Measurements from ENCODE around the gene UBE2J2. TPM values are rescaled to one million over a fixed set of nuclear protein-coding genes. Genes with fewer than 3 reads are reported as not detected.

The UBE2J2 gene
- total and polyA plus RNA-seq, 2 donors (not counting 3 experiments of a cell fraction or from before 2014, with no cell fraction given): 60.7 to 80.7 TPM

GRCh38 chr1:1207571-1207892 is 66.1 kb downstream of the UBE2J2 start:
- Histone ChIP-seq H3K36me3 (ENCODE audit: control insufficient read depth in 2 of 2, extremely low read depth in 1 of 2, insufficient read depth in 2 of 2, low read length in 2 of 2) (no peaks in the 10 kb centered on the region), H3K9ac (replicated peaks; ENCODE audit: extremely low read depth, insufficient read depth, low read length) (no peak overlapping the region), H3K9me3 (replicated peaks; ENCODE audit: control insufficient read depth, insufficient read depth, low read length) (no peaks in the 10 kb centered on the region), H3K4me3 (replicated peaks in 1 of 3; ENCODE audit: insufficient read depth in 1 of 3, low read depth in 1 of 3, low read length in 3 of 3) (no peak overlapping the region), H3K9me1 (replicated peaks; ENCODE audit: control insufficient read depth, extremely low read depth, insufficient read depth, low read length) (no peaks in the 10 kb centered on the region), H3K79me2 (ENCODE audit: control insufficient read depth, insufficient read depth, low read length) (no peaks in the 10 kb centered on the region), H4K20me1 (replicated peaks; ENCODE audit: control insufficient read depth, extremely low read depth, insufficient read depth, low read length) (no peaks in the 10 kb centered on the region), H3K27me3 (ENCODE audit: control insufficient read depth in 2 of 2, insufficient read depth in 2 of 2, low read length in 2 of 2) (peaks cover 3 to 15% of the 10 kb centered on the region in 2 experiments), H3K4me2 (ENCODE audit: insufficient read depth, low read length) (no peak overlapping the region), H3K27ac (ENCODE audit: insufficient read depth, low read depth, low read length) (no peak overlapping the region), H3K4me1 (ENCODE audit: control insufficient read depth, extremely low read depth, insufficient read depth, low read length) (no peaks in the 10 kb centered on the region), H2AFZ (ENCODE audit: low read depth, low read length) (no peak overlapping the region)
- BruUV-seq (replicated peaks): no TSS peak
- FAIRE-seq: no peak
- dilution Hi-C loops (cut with MboI; ENCODE audit: extremely low pct_ligation_motif_present, low sequenced_read_pairs) (no loop called here), intact Hi-C loops (cut with micrococcal nuclease) (no loop called here)
- CTCF ChIA-PET: interaction anchor here (1.1 to 1.5 kb wide), 2 partner anchors 46 to 85 kb away, joined by 3 to 10 read pairs; no protein-coding TSS in a partner anchor
- TF ChIP-seq POLR2A (IDR thresholded peaks at IDR 0.05; ENCODE audit: low read depth, low read length) (no peak), MAX (IDR thresholded peaks at IDR 0.05; ENCODE audit: insufficient read depth, insufficient read length) (no peak), POLR2AphosphoS5 (IDR thresholded peaks at IDR 0.05; ENCODE audit: insufficient read depth, low read depth, low read length) (no peak), MYC (IDR thresholded peaks at IDR 0.05; ENCODE audit: low read depth, low read length) (no peak), EZH2 (IDR thresholded peaks at IDR 0.05; ENCODE audit: borderline replicate concordance, low read depth, low read length, severe bottlenecking) (no peak)
- POLR2A ChIA-PET: no interaction called here
- DNase-seq (ENCODE audit: low read depth, low spot score): no peak

GRCh38 chr1:1206966-1207531 is 66.6 kb downstream of the UBE2J2 start:
- Histone ChIP-seq H3K36me3 (ENCODE audit: control insufficient read depth in 2 of 2, extremely low read depth in 1 of 2, insufficient read depth in 2 of 2, low read length in 2 of 2) (no peaks in the 10 kb centered on the region), H3K79me2 (ENCODE audit: control insufficient read depth, insufficient read depth, low read length) (no peaks in the 10 kb centered on the region), H3K9me3 (replicated peaks; ENCODE audit: control insufficient read depth, insufficient read depth, low read length) (no peaks in the 10 kb centered on the region), H3K4me3 (replicated peaks in 1 of 3; ENCODE audit: insufficient read depth in 1 of 3, low read depth in 1 of 3, low read length in 3 of 3) (no peak overlapping the region), H3K9ac (replicated peaks; ENCODE audit: extremely low read depth, insufficient read depth, low read length) (no peak overlapping the region), H4K20me1 (replicated peaks; ENCODE audit: control insufficient read depth, extremely low read depth, insufficient read depth, low read length) (no peaks in the 10 kb centered on the region), H3K27ac (ENCODE audit: insufficient read depth, low read depth, low read length) (no peak overlapping the region), H3K27me3 (ENCODE audit: control insufficient read depth in 2 of 2, insufficient read depth in 2 of 2, low read length in 2 of 2) (peaks cover 3 to 15% of the 10 kb centered on the region in 2 experiments), H3K4me2 (ENCODE audit: insufficient read depth, low read length) (no peak overlapping the region), H3K4me1 (ENCODE audit: control insufficient read depth, extremely low read depth, insufficient read depth, low read length) (no peaks in the 10 kb centered on the region), H2AFZ (ENCODE audit: low read depth, low read length) (no peak overlapping the region), H3K9me1 (replicated peaks; ENCODE audit: control insufficient read depth, extremely low read depth, insufficient read depth, low read length) (no peaks in the 10 kb centered on the region)
- ChIA-PET POLR2A (no interaction called here), CTCF (interaction anchor here (1.1 to 1.5 kb wide), 2 partner anchors 46 to 84 kb away, joined by 3 to 10 read pairs; no protein-coding TSS in a partner anchor)
- DNase-seq (ENCODE audit: low read depth, low spot score): no peak
- BruUV-seq (replicated peaks): no TSS peak
- intact Hi-C loops (cut with micrococcal nuclease): no loop called here
- TF ChIP-seq POLR2AphosphoS5 (IDR thresholded peaks at IDR 0.05; ENCODE audit: insufficient read depth, low read depth, low read length) (no peak), EZH2 (IDR thresholded peaks at IDR 0.05; ENCODE audit: borderline replicate concordance, low read depth, low read length, severe bottlenecking) (no peak), CTCF (IDR thresholded peaks at IDR 0.05; ENCODE audit: extremely low read depth in 1 of 2, insufficient read depth in 1 of 2, low read depth in 1 of 2, low read length in 2 of 2) (no peak), MAX (IDR thresholded peaks at IDR 0.05; ENCODE audit: insufficient read depth, insufficient read length) (no peak), JUN (IDR thresholded peaks at IDR 0.05; ENCODE audit: borderline replicate concordance, insufficient read depth, insufficient read length, low read depth) (no peak), POLR2A (IDR thresholded peaks at IDR 0.05; ENCODE audit: low read depth, low read length) (no peak), GATA2 (IDR thresholded peaks at IDR 0.05; ENCODE audit: insufficient read depth, insufficient read length, low read depth, low read length) (no peak), FOS (IDR thresholded peaks at IDR 0.05; ENCODE audit: borderline replicate concordance, insufficient read depth, low read length) (no peak), MYC (IDR thresholded peaks at IDR 0.05; ENCODE audit: low read depth, low read length) (no peak)
- no peak for FAIRE-seq
- dilution Hi-C loops (cut with MboI; ENCODE audit: extremely low pct_ligation_motif_present, low sequenced_read_pairs): no loop called here
